Stimulated activated CD8-positive, alpha-beta memory T cell treated with anti-CD3 and anti-CD28 coated beads, Interleukin-12 subunit alpha, Interleukin-12 subunit beta, amount 100 ng/mL, for 1 hour (primary cell): ENCODE data around the gene RAB39B.
"Not testable (repeated sequence)": the region's sequence is repeated elsewhere in the genome, so short reads cannot be mapped to it uniquely, and the experiment has no call there.

Experiments used
- DNase-seq: peaks from one replicate; pipeline ENCODE4 v3.0.0-alpha.2; 2020; ENCODE audit warnings: low read depth

The RAB39B gene, protein sequence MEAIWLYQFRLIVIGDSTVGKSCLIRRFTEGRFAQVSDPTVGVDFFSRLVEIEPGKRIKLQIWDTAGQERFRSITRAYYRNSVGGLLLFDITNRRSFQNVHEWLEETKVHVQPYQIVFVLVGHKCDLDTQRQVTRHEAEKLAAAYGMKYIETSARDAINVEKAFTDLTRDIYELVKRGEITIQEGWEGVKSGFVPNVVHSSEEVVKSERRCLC

DNA sequence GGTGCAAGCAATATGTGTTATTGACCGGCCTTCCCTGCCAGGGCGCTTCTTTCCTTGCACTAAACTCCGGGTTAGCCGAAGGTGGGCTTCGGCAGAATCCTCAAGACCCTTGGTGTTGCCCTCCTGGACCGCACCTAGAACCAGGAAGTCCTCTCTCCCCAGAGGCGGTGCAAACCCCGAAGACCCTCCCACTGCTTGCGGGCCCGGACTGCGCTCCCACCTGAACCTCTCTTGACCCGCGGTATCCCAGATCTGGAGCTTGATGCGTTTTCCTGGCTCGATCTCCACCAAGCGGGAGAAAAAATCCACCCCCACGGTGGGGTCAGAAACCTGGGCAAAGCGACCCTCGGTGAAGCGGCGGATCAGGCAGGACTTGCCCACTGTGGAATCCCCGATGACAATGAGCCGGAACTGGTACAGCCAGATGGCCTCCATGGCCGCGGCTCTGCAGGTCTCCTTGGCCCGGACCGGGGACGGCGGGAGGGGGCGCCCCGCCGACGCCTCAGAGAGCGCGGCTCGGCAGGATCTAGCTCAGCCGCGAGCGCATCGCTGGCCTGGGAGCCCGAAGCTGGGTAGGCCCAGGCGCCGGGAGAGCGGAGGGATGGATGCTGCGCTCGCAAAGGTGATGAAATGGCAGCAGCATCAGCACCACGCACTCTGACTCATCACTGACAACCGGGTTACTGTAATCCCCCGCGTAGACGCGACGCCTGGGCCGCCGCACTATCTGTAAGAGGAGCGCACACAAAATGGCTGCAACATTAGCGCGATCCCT lies at the start of gene RAB39B:
TSS of gene RAB39B (minus strand) at position 638 of the 775 bp plus-strand sequence. CDS start at position 435, 203 bp downstream.
- peak; percentile 46 for DNase-seq

DNA sequence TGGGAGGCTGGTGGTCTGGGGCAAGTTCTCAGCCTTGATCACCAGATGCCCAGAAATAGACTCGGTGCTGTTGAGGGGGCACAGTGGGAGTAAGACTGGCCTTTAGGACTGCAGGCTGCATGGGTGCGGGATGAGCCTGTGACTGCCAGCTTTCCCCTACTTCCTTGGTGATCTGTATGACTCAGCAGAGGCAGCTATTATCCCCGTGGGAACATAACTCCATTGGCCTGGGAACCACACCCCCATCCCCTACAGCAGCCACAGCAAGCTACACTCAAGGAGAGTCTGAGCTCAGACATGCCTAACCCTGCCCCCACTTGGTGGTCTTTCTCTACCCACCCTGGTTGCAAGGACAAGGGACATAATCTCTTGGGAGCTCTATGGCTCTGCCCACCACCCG lies 49.5 kb upstream of the RAB39B start:
- no peak for DNase-seq

DNA sequence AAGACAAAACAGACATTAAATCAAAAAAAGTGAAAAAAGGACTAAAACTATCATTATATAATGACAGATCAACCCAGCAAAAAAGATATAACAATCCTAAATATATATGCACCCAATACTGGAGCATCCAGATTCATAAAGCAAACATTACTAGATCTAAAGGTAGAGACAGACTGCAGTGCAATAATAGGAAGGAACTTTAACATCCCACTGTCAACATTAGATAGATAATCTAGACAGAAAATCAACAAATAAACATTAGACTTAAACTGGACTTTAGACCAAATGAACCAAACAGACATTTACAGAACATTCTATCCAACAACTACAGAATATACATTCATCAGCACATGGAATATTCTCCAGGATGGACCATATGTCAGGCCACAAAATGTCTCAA lies 29.5 kb upstream of the RAB39B start:
- no peak for DNase-seq

DNA sequence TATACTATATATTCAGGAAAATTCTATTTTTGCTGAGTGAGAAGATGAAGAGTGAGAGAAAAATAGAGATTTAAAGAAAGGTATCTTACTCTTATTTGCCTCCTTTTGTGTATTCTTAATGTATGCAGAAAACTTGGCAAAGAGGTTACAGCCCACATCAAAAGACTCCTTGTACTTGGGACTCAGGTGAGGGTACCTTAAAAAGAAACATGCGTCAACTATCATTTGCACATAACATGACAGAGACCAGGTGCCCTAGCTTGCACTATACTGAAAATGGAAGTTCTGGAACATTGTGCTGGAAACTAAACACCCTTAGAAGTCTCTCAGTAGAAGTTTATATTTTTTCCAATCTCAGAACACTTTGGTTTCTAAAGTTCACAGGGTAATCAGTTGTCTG lies 15.6 kb upstream of the RAB39B start:
- no peak for DNase-seq

DNA sequence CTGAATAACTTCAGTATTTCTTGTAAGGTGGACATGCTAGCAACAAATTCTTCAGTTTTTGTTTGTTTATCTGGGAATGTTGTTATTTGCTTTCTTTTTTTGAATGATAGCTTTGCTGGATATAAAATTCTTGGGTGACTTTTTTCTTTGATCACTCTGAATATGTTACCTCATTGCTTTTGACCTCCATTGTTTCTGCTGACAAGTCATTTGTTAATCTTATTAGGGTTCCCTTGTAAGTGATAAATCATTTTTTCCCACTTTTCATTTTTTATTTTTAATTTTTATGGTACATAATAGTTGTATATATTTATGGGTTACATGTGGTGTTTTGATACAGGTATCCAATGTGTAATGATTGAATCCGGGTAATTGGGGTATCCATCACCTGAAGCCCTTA lies 6.7 kb upstream of the RAB39B start:
- DNase-seq: no peak

DNA sequence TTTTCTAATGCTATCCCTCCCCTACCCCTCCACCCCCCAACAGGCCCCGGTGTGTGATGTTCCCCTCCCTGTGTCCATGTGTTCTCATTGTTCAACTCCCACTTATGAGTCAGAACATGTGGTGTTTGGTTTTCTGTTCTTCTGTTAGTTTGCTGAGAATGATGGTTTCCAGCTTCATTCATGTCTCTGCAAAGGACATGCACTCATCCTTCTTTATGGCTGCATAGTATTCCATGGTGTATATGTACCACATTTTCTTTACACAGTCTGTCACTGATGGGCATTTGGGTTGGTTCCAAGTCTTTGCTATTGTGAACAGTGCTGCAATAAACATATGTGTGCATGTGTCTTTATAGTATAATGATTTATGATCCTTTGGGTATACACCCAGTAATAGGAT lies 3.7 kb upstream of the RAB39B start:
- not testable (repeated sequence) for DNase-seq

DNA sequence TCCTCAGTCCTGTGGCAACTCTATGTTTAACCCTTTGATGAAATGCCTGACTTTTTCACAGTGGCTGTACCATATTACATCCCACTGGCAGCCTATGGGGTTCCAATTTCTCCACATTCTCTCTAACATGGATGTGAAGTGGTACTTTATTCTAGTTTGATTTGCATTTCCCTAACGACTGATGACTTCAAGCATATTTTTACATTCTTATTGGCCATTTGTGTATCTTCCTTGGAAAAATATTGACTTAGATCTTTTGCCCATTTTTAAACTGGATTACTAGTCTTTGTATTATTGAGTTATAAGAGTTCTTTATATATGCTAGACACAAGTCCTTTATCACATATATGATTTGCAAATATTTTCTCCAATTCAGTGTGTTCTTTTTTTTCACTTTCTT lies 2.1 kb upstream of the RAB39B start:
- DNase-seq: no peak

DNA sequence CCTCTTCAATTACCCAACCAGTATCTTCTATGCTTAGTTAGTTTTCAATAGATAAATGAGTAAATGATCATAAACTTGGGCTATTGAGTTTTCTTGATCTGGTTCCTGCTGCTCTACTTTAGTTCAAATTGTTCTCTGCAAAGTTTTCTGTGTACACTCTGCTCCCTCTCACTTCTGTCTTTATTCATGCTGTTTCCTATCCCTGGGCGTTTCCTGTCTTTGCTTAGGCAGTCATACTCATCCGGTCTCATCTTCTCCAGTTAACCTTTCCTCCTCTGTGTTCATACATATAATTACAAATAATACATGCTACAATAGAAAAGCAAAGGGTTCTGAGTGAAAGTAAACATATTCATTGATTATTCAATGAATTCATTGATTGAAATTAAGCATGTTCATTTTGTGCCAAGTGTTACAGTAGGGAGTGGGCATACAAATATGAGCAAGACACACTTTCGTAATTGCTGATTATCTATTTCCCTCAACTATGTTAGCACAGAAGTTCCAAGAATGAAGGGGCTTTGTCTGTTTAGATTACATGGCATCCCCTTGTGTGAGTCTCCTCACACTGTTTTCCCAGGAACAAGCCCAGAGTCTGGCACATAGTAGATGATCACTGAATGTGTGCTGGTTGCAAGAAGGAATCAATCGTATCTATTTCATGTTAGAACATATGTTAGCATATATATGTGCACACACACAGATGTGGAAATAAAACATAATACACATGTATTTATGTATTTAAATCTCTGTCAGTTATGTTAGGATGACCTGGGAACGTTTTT lies 1.1 kb downstream of the RAB39B start:
- no peak for DNase-seq

DNA sequence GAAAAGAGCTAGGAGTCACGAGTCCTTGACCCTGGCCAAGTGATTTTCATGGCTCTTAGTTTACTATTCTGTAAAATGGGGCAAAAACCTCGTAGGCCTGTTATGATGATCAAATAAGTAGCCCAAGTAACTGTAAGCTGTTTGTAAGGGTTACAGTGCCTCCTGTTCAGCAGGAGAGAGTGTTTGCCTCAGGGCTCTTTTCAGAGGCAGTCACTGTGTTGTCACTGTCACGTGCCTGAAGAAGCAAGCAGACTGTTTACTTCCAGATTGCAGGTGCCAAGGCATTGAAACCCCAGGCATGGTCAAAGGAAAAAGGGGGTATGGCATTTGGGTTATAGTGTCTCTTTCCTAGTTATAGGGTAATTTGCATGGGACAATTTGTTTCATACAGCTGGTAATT lies 4.5 kb downstream of the RAB39B start:
- no peak for DNase-seq

DNA sequence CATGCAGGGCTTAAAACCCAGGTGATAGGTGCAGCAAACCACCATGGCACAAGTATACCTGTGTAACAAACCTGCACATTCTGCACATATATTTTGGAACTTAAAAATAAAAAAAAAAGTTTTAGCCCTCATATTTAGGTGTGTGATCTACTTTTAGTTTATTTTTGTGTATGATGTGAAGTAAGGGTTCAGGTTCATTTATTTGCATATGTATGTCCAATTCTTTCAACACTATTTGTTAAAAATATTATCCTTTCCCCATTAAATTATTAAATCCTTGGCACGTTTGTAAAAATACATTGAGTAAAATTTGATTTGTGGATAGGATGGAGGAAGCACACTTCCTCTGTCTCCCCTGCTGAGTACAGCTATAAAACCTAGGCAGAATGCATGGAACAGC lies 12.9 kb downstream of the RAB39B start:
- no peak for DNase-seq

DNA sequence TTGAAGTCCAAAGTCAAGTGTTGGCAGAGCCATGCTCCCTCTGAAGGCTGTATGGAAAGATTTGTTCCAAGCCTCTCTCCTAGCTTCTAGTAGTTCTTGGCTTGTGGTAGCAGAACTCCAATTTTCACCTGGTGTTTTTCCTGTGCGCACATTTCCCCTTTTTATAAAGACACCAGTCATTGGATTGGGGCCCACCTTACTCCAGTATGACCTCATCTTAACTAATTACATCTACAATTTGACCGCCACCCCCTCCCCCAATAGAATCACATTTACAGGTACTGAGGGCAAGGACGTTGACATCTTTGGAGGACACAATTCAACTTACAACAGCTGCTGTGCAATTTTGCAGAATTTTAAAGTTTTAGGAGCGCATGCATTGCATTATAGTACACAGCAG lies 16.8 kb downstream of the RAB39B start:
- no peak for DNase-seq

DNA sequence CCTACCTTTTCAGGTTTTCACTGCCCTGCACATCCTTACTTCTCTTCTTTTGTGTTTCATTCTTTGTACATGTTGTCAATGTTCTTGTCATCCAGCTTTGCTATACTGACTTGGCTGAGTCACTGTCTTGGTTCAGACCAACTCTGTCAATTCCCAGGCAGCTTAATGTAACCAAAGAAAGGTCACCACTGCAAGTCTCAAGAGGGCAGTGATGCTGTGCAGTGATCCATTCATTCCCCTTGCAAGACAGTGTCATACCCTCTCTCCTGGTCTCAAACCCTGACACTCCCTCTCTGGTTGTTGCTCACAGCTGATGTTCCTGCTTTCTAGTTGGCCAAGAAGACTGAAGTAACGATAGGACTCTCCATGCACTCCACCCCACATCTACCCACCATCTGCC lies 17.5 kb downstream of the RAB39B start:
- DNase-seq: no peak

DNA sequence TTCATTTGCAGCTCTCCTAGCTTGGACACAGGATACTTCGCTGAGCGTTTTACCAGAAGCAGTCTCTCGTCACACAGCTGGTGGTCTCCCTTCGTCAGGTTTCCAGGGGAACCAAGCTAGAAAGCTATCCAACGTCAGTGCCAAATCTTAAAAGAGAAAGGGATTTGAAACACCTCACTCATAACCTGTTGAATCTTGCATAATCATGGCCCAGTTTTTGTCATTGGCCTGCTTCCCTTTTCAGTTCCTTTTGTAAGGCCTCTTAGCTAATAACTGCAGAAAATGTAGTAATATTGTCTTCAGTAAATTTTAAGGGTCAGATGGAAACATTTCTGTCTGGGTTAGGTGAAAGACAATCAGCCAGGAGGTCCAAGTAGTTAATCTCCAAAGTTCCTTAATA lies 22.0 kb downstream of the RAB39B start:
- no peak for DNase-seq

DNA sequence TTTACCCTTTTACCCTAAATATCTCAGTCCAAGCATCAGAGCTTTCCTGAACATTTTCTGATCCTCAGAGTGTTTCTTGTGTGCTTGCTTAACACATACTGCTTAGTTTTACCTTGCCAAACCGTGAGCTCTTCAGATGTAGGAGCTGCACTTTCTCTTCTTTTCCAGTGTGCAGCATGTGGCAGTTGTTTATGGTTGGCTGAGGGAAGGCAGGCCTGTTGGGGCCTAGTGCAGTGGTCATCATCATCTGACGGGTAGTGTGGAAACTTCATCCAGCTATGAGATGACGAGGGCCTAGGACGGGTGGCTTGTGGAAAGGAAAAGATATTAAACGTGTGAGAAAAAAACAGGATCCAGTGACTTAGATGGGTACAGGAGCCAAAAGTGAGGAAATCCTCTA lies 26.6 kb downstream of the RAB39B start:
- no peak for DNase-seq

DNA sequence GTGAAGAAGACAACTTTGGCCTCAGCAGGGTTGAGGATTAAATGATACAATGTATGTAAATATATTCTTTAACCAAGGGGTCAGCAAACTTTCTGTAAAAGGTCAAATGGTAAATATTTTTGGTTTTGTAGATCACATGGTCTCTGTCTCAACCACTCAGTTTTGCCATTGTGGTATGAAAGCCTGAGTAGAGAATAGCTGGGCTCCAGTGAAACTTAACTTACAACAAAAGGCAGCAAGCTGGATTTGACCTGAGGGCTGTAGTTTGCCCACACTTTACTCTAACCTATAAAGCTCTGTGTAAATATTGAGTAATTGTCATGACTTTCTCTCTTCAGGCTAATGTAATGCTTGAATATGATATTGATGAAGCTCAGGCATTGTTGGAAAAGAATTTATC lies 28.4 kb downstream of the RAB39B start:
- no peak for DNase-seq

DNA sequence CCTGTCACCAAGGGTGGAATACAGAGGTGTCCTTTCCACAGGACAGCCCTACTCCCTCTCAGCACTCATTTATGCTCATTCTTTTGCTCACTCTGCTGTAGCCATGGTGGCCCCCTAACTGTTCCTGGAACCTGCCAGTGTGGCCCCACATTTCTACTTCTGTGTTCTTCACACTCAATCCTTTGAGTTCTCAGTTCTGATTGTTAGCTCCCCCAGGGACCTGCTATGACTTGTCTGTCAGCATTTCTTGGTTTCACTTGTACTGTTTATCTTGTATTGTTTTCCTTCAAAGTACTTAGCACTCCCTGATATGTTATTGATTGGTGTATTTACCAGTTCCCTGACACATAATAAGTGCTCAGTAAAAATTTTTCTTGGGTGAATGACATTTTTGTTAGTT lies 33.1 kb downstream of the RAB39B start:
- DNase-seq: no peak

DNA sequence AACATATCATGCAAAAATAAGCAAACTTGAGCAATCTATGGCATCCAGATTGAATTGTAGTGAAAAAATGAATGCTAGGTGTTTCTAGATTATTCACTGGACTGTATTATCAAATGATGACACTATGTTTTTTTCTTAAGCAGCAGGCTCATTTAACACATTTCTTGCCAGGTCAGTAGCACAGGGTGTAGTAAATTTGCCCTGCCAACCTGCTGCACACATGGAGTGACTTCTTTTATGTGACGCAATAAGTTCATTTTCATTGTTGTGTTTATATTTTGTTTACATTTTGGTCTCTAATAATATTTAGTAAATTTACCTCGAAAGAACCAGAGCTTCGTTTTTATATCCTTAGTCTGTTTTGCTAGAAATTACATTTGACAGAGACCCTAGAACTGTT lies 38.5 kb downstream of the RAB39B start:
- no peak for DNase-seq

DNA sequence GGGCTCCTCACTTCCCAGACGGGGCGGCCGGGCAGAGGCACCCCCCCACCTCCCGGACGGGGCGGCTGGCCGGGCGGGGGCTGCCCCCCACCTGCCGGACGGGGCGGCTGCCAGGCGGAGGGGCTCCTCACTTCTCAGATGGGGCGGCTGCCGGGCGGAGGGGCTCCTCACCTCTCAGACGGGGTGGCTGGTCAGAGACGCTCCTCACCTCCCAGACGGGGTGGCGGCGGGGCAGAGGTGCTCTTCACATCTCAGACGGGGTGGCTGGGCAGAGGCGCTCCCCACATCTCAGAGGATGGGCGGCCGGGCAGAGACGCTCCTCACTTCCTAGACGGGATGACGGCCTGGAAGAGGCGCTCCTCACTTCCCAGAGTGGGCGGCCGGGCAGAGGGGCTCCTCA lies 40.5 kb downstream of the RAB39B start:
- not testable (repeated sequence) for DNase-seq

DNA sequence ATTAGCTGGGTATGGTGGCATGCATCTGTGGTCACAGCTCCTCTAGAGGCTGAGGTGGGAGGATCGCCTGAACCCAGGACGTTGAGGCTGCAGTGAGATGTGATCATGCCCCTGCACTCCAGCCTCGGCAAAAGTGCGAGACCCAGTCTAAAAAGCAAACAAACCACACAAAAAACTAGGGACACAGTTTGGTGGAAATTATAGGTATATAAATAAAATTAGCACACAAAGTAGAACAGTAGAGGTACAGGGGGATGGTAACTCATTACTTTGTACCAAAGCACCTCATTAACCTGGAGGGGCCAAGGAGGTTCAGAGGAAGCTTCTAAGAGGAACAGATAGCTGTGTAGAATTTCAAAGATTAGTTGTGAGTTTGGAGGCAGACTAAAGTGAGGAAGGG lies 42.9 kb downstream of the RAB39B start:
- no peak for DNase-seq

DNA sequence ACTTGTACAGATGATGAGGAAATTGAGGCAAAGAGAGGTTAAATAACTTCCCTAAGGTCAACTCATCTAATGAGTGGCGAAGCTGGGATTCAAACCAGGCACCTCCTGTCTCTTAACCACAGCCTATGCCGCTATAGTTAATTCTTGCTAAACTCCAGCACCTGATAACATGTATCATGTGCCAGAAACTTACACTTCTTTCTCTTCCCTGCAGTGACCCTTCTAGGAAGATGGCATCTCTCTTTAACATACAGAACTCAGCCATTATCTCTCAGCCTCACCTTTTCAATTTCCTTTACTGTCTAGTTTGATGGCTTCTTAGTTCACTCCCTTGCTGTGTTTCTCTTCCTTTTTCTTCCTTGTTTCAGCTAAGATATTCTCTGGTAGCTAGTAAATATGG lies 45.5 kb downstream of the RAB39B start:
- DNase-seq: no peak

DNA sequence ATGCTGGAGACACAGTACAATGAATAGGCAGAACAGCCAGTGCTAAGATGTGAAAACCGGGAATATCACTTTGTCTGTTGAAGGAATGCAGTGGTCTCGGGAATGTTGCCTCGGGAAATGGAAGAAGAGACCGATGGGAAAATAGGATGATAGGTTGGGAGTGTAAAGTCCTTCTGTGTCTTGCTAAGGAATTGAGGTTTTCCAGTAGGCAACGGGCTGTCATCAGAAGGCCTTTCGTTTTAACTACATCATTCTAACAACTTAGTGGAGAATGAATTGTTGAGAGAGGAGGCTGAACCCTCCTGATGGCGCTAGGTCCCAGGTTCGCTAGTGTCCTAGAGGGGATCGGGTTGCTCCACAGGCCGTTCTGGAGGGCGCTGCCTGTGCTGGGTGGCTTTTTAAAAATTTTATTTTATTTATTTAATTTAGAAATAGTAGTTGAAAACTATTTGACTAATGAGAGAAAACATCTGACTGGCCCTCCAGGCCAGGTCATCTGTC lies 47.3 kb downstream of the RAB39B start:
- no peak for DNase-seq

DNA sequence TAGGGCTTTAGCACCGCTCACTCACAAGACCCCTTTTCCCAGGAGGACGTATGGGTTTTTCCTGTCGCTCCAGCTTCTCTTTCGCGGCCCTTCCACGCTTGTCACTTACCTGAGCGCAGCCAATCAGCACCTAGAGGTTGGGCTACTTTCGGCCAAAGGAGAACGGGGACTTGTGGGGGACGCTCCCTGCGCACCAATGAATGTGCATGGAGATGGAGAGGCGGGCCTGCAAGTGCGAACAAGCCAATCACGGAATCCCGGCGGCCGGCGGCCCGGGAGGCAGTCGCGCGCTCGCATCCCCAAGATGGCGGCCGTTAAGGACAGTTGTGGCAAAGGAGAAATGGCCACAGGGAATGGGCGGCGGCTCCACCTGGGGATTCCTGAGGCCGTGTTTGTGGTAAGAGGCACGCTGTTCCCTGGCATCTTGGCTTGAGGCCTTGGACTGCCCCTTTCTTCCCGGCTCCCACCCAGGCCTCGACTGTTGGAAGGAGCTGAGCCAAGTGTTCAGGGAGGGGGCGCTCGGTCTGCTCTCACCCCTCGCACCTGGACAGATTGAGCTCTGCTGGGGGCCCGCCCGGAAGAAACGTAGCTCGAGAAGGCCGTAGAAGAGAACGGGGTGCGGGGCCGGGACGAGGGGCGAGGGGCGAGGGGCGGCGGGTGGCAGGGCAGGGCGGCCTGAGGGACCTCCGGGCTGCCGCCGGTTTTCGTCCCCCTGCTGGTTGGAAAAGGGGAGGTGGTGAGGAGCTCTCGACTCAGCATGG lies 47.9 kb downstream of the RAB39B start, which contains the start of gene VBP1:
TSS of gene VBP1 (plus strand) at position 282 of the 761 bp plus-strand sequence. CDS start at position 305, 23 bp downstream.
- peak; percentile 67 for DNase-seq
